Measurements from ENCODE around the gene LRRC23.
"Not testable (repeated sequence)": the region's sequence is repeated elsewhere in the genome, so short reads cannot be mapped to it uniquely, and the experiment has no call there.

LRRC23 gene

GRCh38 chr12:6872073-6873048, 32.3 kb upstream of the LRRC23 start:
- DNase-seq (ENCODE audit: low read depth, low spot score) = no peak

GRCh38 chr12:6873094-6874014, 31.3 kb upstream of the LRRC23 start, which contains the start of gene SPSB2:
Gene SPSB2 (minus strand): TSS chr12:6873303. CDS start chr12:6872901, 402 bp downstream.
- peak; percentile 89 for DNase-seq (ENCODE audit: low read depth, low spot score)

DNA sequence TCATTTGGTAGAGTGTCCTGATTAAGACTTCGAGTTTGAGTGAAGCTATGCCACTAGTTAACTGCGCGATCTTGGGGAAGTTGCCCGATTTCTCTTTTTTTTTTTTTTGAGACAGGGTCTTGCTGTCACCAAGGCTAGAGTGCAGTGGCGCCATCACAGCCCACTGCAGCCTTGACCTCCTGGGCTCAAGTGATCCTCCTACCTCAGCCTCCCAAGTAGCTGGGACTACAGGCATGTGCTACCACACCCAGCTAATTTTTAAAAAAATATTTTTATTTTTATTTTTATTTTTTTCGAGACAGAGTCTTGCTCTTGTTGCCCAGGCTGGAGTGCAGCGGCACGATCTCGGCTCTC, 30.6 kb upstream of the LRRC23 start:
- DNase-seq (ENCODE audit: low read depth, low spot score) = not testable (repeated sequence)

DNA sequence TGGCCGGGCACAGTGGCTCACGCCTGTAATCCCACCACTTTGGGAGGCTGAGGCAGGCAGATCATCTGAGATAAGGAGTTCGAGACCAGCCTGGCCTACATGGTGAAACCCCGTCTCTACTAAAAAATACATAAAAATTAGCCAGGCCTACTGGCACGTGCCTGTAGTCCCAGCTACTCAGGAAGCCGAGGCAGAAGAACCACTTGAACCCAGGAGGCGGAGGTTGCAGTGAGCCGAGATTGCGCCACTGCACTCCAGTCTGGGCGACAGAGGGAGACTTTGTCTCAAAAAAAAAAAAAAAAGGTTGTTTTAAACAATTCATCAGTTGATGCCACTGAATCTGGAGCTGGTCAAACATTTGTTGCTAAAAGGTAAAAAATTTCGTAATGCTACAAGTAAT, 24.8 kb upstream of the LRRC23 start:
- DNase-seq (ENCODE audit: low read depth, low spot score) = not testable (repeated sequence)

- DNase-seq (ENCODE audit: low read depth, low spot score) = no peak
Observed at GRCh38 chr12:6883252-6883651, 21.4 kb upstream of the LRRC23 start.

- no peak for DNase-seq (ENCODE audit: low read depth, low spot score)
Observed at GRCh38 chr12:6883683-6884082, 20.9 kb upstream of the LRRC23 start.

DNA sequence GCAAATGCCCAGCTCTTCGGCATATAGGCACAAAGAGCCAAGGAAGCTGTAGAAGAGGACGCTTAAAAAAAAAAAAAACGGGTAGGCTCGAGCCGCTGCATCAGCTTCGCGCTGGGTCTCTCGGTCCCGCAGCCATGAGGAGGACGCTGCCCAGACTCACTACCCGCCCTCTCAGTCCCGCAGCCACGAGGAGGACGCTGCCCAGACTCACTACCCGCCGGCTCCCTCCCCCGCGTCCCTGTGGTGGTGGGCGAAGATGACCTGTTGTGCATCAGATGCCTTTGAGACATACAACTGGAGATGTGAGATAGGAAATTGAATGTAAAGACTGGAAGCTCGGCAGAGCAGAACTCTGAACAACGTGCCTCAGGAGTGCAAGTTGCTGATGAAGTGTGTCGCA, 20.1 kb upstream of the LRRC23 start:
- no peak for DNase-seq (ENCODE audit: low read depth, low spot score)

DNA sequence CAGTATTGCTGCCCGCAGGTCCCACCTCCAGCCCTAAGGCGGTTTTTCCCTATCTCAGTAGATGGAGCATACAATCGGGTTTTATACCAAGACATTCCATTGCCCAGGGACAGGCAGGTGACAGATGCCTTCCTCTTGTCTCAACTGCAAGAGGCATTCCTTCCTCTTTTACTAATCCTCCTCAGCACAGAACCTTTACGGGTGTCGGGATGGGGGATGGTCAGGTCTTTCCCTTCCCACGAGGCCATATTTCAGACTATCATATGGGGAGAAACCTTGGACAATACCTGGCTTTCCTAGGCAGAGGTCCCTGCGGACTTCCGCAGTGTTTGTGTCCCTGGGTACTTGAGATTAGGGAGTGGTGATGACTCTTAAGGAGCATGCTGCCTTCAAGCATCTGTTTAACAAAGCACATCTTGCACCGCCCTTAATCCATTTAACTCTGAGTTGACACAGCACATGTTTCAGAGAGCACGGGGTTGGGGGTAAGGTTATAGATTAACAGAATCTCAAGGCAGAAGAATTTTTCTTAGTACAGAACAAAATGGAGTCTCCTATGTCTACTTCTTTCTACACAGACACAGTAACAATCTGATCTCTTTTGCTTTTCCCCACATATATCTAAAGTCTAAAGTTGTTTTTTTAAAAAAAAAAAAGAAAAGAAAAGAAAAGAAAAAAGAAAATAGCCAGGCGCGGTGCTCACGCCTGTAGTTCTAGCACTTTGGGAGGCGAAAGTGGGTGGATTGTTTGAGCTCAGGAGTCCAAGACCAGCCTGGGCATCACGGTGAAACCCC, 18.2 kb upstream of the LRRC23 start:
- not testable (repeated sequence) for DNase-seq (ENCODE audit: low read depth, low spot score)

DNA sequence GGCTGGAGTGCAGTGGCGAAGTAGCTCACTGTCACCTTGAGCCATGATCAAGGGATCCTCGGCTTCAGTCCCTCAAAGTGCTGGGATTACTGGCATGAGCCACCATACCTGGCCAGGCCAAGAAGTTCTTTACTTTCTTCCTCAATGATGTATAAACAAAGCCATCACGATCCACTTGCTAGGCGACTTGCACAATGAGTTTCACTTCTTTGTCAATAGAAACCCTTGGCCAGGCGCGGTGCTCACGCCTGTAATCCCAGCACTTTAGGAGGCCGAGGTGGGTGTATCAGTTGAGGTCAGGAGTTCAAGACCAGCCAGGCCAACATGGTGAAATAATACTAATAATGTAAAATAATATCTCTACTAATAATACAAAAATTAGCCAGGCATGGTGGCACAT, 17.2 kb upstream of the LRRC23 start:
- no peak for DNase-seq (ENCODE audit: low read depth, low spot score)

GRCh38 chr12:6888360-6888759, 16.3 kb upstream of the LRRC23 start:
- no peak for DNase-seq (ENCODE audit: low read depth, low spot score)

DNA sequence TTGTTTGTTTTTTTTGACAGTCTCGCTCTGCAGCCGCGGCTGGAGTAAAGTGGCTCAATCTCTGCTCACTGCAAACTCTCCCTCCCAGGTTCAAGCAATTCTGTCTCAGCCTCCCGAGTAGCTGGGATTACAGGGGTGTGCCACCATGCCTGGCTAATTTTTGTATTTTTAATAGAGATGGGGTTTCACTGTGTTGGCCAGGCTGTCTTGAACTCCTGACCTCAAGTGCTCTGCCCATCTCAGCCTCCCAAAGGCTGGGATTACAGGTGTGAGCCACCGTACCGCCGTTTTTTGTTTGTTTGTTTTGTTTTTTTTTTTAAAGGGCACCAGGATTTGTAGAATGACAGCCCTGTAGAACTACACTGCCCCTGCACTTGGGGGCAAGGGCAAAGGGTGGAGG, 15.8 kb upstream of the LRRC23 start:
- DNase-seq (ENCODE audit: low read depth, low spot score) = not testable (repeated sequence)

GRCh38 chr12:6889775-6890573, 14.6 kb upstream of the LRRC23 start:
- not testable (repeated sequence) for DNase-seq (ENCODE audit: low read depth, low spot score)

DNA sequence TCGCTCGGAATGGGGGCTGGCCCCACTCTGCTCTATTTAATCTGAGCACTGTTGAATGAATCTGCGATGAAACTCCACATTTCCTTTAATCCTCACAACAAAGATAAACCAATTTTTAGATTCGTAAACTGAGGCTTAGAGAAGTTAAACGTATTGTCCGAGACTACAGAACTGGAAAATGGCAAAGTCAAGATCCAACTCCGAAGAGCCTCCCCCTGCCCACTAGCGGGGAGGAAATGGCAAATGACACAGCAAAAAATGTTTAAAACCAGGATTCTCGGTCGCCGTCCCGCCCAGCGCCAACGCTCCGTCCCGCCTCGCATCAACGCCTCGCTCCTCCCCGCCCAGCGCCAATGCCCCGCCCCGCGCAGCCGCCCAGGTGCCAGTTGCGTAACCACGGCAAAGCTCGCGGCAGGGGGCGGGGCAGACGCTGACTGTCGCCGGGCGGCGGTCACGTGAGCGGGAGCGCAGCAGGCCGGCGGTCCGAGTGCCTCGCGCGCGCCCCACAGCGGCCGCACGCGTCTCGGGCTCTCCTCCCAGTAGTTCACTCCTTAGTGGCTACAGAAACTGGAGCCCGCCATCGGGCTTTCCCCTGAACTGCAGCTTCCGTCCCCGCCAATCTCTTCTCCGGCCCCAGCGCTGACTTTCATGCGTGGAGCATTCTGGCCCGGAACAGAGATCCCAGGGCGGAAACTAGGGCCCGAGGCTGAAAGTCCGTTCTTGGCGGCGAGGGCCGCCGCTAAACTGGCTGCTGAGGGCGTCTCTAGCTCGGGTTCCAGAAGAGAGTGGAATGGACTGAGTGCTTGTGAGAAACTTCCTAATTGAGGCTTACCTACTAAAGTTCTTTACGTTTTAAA, 13.6 kb upstream of the LRRC23 start:
- peak; percentile 93 for DNase-seq (ENCODE audit: low read depth, low spot score)

DNA sequence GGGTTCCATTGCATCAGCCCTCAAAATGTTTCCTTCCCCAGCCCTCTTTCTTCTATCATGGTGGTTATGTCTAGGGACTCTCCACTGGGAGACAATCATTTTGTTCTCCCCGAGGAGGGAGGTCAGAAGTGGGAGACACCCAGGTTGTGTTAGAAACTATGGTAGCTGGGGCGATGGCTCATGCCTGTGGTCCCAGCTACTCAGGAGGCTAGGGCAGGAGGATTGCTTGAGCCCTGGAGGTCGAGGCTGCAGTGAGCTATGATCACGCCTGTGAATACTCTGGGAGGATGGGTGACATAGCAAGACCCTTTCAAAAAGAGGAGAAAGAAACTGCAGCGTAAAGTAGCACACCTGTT, 13.0 kb upstream of the LRRC23 start:
- DNase-seq (ENCODE audit: low read depth, low spot score) = no peak

- not testable (repeated sequence) for DNase-seq (ENCODE audit: low read depth, low spot score)
Observed at GRCh38 chr12:6892683-6893082, 11.9 kb upstream of the LRRC23 start.

DNA sequence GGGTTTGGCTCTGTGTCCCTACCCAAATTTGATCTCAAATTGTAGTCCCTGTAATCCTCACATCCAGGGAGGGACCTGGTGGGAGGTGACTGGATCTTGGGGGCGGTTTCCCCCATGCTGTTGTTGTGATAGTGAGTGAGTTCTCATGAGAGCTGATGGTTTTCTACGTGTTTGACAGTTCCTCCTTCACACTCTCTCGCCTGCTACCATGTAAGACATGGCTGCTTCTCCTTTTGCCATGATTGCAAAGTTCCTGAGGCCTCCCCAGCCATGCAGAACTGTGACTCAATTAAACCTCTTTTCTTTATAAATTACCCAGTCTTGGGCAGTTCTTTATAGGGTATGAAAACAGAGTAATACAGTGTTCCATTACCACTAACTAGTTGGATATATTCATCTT, 10.3 kb upstream of the LRRC23 start:
- no peak for DNase-seq (ENCODE audit: low read depth, low spot score)

DNA sequence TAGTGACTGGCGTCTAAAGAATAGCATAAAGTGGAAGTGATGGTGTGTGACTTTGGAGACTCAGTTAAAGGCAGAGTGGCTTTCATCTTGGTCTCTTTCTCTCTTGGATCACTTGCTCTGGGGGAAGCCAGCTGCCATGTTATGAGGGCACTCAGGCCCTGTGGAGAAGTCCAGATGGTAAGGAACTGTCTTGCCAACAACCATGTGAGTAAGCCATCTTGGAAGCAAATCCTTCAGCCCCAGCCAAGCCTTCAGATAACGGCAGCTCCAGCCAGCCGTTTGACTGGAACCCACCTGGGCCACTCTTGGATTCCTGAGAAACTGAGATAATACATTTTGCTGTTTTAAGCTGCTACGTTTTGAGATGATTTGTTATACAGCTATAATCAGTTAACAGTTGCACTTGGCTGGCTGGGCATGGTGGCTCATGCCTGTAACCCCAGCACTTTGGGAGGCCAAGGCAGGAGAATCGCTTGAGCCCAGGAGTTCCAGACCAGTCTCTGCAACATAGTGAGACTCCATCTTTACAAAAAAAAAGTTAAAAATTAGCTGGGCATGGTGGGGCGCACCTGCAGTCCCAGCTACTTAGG, 7.7 kb upstream of the LRRC23 start:
- DNase-seq (ENCODE audit: low read depth, low spot score) = no peak

GRCh38 chr12:6899427-6899826, 5.2 kb upstream of the LRRC23 start:
- no peak for DNase-seq (ENCODE audit: low read depth, low spot score)

- no peak for DNase-seq (ENCODE audit: low read depth, low spot score)
Observed at GRCh38 chr12:6899837-6900519, 4.6 kb upstream of the LRRC23 start.
